Karpas-422 (cell line): ENCODE measurements around the gene CTCFL. TPM values are rescaled to one million over a fixed set of nuclear protein-coding genes. Genes with fewer than 3 reads are reported as not detected.

Experiments used
- DNase-seq: peaks from one replicate; pipeline ENCODE4 v3.0.0-alpha.2; 2015
- H2AFZ ChIP-seq: fragments of 200-600 bp; sonication (generic); 2 replicates; pipeline ENCODE4 v1.6.1; 2014; ENCODE audit warnings: antibody characterized with exemption, low read length, mixed read lengths
- H3K27ac ChIP-seq: fragments of 200-600 bp; sonication (generic); 2 replicates; pipeline ENCODE4 v1.5.1; 2014; ENCODE audit warnings: mild to moderate bottlenecking, low read length, moderate library complexity
- H3K27me3 ChIP-seq: fragments of 200-600 bp; sonication (generic); 2 replicates; pipeline ENCODE4 v1.6.1; 2014; ENCODE audit warnings: low read length, mixed read lengths
- H3K36me3 ChIP-seq: fragments of 200-600 bp; sonication (generic); 2 replicates; pipeline ENCODE4 v1.6.1; 2014; ENCODE audit warnings: low read length, mixed read lengths; ENCODE audit not compliant: insufficient read depth
- H3K4me1 ChIP-seq: fragments of 200-600 bp; sonication (generic); 2 replicates; pipeline ENCODE4 v1.6.1; 2014; ENCODE audit warnings: mild to moderate bottlenecking, low read length, mixed read lengths
- H3K4me2 ChIP-seq: fragments of 200-600 bp; sonication (generic); 2 replicates; pipeline ENCODE4 v1.6.1; 2014; ENCODE audit warnings: low read length, low read depth, mild to moderate bottlenecking; ENCODE audit not compliant: poor library complexity, severe bottlenecking
- H3K4me3 ChIP-seq: fragments of 200-600 bp; sonication (generic); 2 replicates; pipeline ENCODE4 v1.5.1; 2014; ENCODE audit warnings: mild to moderate bottlenecking, antibody characterized with exemption, low read length, mixed read lengths
- H3K79me2 ChIP-seq: fragments of 200-600 bp; sonication (generic); 2 replicates; pipeline ENCODE4 v1.6.1; 2014; ENCODE audit warnings: mild to moderate bottlenecking, low read length, mixed read lengths
- H3K9ac ChIP-seq: fragments of 200-600 bp; sonication (generic); 2 replicates; pipeline ENCODE4 v1.6.0; 2014; ENCODE audit warnings: low read length
- H3K9me2 ChIP-seq: fragments of 200-600 bp; sonication (generic), shearing (Covaris generic); replicated peaks from 2 replicates; pipeline ENCODE4 v1.6.0; 2014; ENCODE audit warnings: mild to moderate bottlenecking, low read length, moderate library complexity; ENCODE audit not compliant: insufficient read depth
- H3K9me3 ChIP-seq: fragments of 300-700, 200-600 bp; sonication (generic); 2 replicates; pipeline ENCODE4 v1.6.1; 2014; ENCODE audit warnings: low read length, mixed read lengths
- H4K20me1 ChIP-seq: fragments of 200-600 bp; sonication (generic); 2 replicates; pipeline ENCODE4 v1.6.1; 2014; ENCODE audit warnings: mild to moderate bottlenecking, antibody characterized with exemption, low read length, low read depth; ENCODE audit not compliant: insufficient read depth
- total RNA-seq: library from RNA; depleted of rRNA; stranded (reverse); fragments of >200 nt; shearing (Covaris generic); gene quantifications from 2 replicates; pipeline ENCODE4 v1.2.3, GENCODE V29; 2014; ENCODE audit warnings: low replicate concordance

CTCFL gene
- total RNA-seq, 1 experiment from 2014 or later = not detected

DNA sequence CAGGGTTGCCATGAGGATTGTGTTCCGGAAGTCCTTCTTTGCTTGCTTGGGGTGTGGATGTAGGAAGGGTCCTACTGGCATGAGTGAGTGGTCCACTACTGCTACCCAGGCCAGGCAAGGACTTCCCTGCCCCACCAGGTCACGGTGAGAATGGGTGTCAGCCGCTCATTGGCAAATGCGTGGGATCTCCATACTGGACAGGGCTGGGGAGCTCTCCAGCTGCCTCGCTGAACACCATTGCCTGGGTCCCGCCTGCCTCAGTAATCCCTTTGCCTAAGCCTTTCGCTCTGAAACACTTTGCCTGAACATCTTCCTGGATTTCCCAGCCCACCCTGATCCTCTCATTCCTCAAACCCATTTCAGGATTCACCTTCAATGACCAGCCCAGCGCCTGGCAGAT lies 59.5 kb downstream of the CTCFL start:
- no peak overlapping the region; the same call in 1 of the 2 replicates for H3K9ac ChIP-seq
- H3K4me1 ChIP-seq = peaks cover 68% of the 10 kb centered on the region

GRCh38 chr20:57464642-57465211 lies 60.2 kb downstream of the CTCFL start:
- Histone ChIP-seq H3K36me3 (no peaks in the 10 kb centered on the region), H4K20me1 (no peaks in the 10 kb centered on the region), H3K9me3 (no peaks in the 10 kb centered on the region), H3K27ac (no peak overlapping the region), H3K4me3 (no peak overlapping the region), H2AFZ (no peak overlapping the region), H3K9me2 (no peaks in the 10 kb centered on the region), H3K9ac (peak overlapping the region; percentile 8; the same call in 1 of the 2 replicates), H3K79me2 (no peaks in the 10 kb centered on the region), H3K4me2 (no peak overlapping the region), H3K4me1 (peaks cover 61% of the 10 kb centered on the region), H3K27me3 (no peaks in the 10 kb centered on the region)
- peak; percentile 83 for DNase-seq

More for the DNA sequence above, 59.5 kb downstream of the CTCFL start:
- Histone ChIP-seq H3K36me3 (no peaks in the 10 kb centered on the region), H3K9me2 (no peaks in the 10 kb centered on the region), H3K79me2 (no peaks in the 10 kb centered on the region), H3K27me3 (no peaks in the 10 kb centered on the region), H3K4me2 (no peak overlapping the region), H3K9me3 (no peaks in the 10 kb centered on the region), H3K27ac (no peak overlapping the region), H3K4me3 (no peak overlapping the region), H4K20me1 (no peaks in the 10 kb centered on the region), H2AFZ (no peak overlapping the region)
- DNase-seq = no peak

DNA sequence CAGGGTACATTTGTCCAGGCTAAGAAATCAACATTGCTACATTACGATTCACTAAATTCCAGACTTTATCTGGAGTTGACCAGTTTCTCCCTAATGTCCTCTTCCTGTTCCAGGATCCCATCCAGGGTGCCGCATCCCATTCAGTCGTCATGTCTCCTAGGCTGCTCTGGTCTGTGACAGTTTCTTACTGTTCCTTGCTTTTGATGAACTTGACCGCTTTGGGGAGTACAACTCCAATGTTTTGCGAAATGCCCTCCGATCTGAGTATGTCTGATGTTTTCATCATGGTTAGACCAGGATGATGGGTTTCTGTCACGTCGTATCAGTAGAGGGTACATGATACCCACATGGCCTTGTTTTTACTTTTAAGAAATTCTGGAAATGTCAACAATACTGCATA lies 62.2 kb downstream of the CTCFL start:
- no peaks in the 10 kb centered on the region for H3K79me2 ChIP-seq
- no peaks in the 10 kb centered on the region for H3K36me3 ChIP-seq
- no peak overlapping the region for H3K27ac ChIP-seq

GRCh38 chr20:57461726-57462125 lies 63.2 kb downstream of the CTCFL start:
- no peaks in the 10 kb centered on the region; the same call in 1 of the 2 replicates for H3K9me3 ChIP-seq
- no peak overlapping the region for H3K9ac ChIP-seq
- no peaks in the 10 kb centered on the region for H3K27me3 ChIP-seq
- peaks cover 39% of the 10 kb centered on the region for H3K4me1 ChIP-seq
- no peaks in the 10 kb centered on the region for H3K79me2 ChIP-seq
- no peak for DNase-seq
- no peak overlapping the region for H2AFZ ChIP-seq
- no peak overlapping the region for H3K4me2 ChIP-seq
- H4K20me1 ChIP-seq = no peaks in the 10 kb centered on the region
- no peak overlapping the region for H3K27ac ChIP-seq
- H3K4me3 ChIP-seq = no peak overlapping the region
- no peaks in the 10 kb centered on the region for H3K36me3 ChIP-seq
- no peaks in the 10 kb centered on the region for H3K9me2 ChIP-seq

More for the DNA sequence above, 62.2 kb downstream of the CTCFL start:
- H3K9me2 ChIP-seq = no peaks in the 10 kb centered on the region
- no peak for DNase-seq
- H3K4me3 ChIP-seq = no peak overlapping the region
- peaks cover 41% of the 10 kb centered on the region for H3K4me1 ChIP-seq
- H4K20me1 ChIP-seq = no peaks in the 10 kb centered on the region
- no peak overlapping the region for H3K9ac ChIP-seq
- H2AFZ ChIP-seq = no peak overlapping the region
- H3K27me3 ChIP-seq = no peaks in the 10 kb centered on the region
- H3K4me2 ChIP-seq = no peak overlapping the region
- H3K9me3 ChIP-seq = no peaks in the 10 kb centered on the region; the same call in 1 of the 2 replicates

- Histone ChIP-seq H3K4me3 (no peak overlapping the region), H3K9me3 (no peaks in the 10 kb centered on the region; the same call in 1 of the 2 replicates), H3K27me3 (no peaks in the 10 kb centered on the region), H3K4me1 (peaks cover 31% of the 10 kb centered on the region), H3K36me3 (no peaks in the 10 kb centered on the region), H4K20me1 (no peaks in the 10 kb centered on the region), H3K9me2 (no peaks in the 10 kb centered on the region), H2AFZ (no peak overlapping the region), H3K79me2 (no peaks in the 10 kb centered on the region), H3K9ac (no peak overlapping the region), H3K27ac (no peak overlapping the region), H3K4me2 (no peak overlapping the region)
- DNase-seq = no peak
Observed at GRCh38 chr20:57460781-57461465, 64.0 kb downstream of the CTCFL start.

GRCh38 chr20:57459897-57460296 lies 65.0 kb downstream of the CTCFL start:
- Histone ChIP-seq H3K9me3 (no peaks in the 10 kb centered on the region; the same call in 1 of the 2 replicates), H3K4me1 (peaks cover 27% of the 10 kb centered on the region), H3K27ac (no peak overlapping the region), H3K4me3 (no peak overlapping the region), H3K79me2 (no peaks in the 10 kb centered on the region), H3K27me3 (no peaks in the 10 kb centered on the region), H2AFZ (no peak overlapping the region), H3K9me2 (no peaks in the 10 kb centered on the region), H3K9ac (no peak overlapping the region), H3K36me3 (no peaks in the 10 kb centered on the region), H4K20me1 (no peaks in the 10 kb centered on the region), H3K4me2 (no peak overlapping the region)
- DNase-seq = no peak

GRCh38 chr20:57459278-57459677 lies 65.7 kb downstream of the CTCFL start:
- no peak overlapping the region for H3K27ac ChIP-seq
- no peaks in the 10 kb centered on the region; the same call in 1 of the 2 replicates for H3K9me3 ChIP-seq
- H2AFZ ChIP-seq = no peak overlapping the region
- H3K4me2 ChIP-seq = no peak overlapping the region
- no peaks in the 10 kb centered on the region for H3K79me2 ChIP-seq
- H3K36me3 ChIP-seq = no peaks in the 10 kb centered on the region
- H4K20me1 ChIP-seq = no peaks in the 10 kb centered on the region
- H3K9ac ChIP-seq = no peak overlapping the region
- H3K4me1 ChIP-seq = peaks cover 27% of the 10 kb centered on the region
- H3K4me3 ChIP-seq = no peak overlapping the region
- H3K27me3 ChIP-seq = no peaks in the 10 kb centered on the region
- no peak for DNase-seq
- no peaks in the 10 kb centered on the region for H3K9me2 ChIP-seq

DNA sequence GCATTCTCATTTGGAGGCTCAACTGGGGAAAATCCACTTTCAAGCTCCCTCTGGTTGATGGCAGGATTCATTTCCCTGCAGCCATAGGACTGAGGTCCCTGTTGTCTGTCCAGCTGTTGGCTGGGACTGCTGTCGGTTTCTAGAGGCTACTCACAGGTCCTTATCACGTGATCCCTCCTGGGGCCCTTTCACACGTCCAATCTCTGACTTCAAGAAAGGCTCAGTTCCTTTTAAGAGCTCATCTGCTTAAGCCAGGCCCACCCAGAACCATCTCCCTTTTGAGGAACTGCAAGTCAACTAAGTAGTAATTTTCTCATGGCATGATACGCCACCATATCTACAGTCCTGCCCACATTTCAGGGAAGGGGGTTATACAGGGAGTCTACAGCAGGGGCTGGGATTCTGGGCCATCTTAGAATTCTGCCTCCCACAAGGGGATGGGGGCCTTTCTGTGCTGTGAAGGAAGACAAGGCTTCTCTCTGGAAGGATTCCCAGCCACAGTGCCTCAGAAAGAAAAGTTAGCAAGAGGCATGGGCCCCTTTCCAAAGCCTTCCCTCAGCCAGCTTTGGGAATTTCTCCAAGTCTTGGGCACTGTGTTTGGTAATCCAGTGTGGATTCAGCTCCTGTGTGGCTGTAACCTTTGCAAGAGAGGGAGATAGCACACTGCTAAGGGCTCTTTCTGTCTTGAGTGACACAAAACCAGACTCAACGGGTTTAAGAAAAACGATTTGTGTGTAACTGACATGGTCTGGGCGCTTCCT lies 66.4 kb downstream of the CTCFL start:
- DNase-seq = peak; percentile 59
- Histone ChIP-seq H3K4me3 (no peak overlapping the region), H3K4me1 (peaks cover 20% of the 10 kb centered on the region), H4K20me1 (no peaks in the 10 kb centered on the region), H3K36me3 (no peaks in the 10 kb centered on the region), H3K27ac (no peak overlapping the region), H3K9me2 (no peaks in the 10 kb centered on the region), H3K9ac (no peak overlapping the region), H3K79me2 (no peaks in the 10 kb centered on the region), H3K9me3 (no peaks in the 10 kb centered on the region; the same call in 1 of the 2 replicates), H3K4me2 (no peak overlapping the region), H3K27me3 (no peaks in the 10 kb centered on the region), H2AFZ (no peak overlapping the region)
